CD14-positive monocyte (primary cell): ENCODE measurements around the gene ROBO4. TPM values are rescaled to one million over a fixed set of nuclear protein-coding genes. Genes with fewer than 3 reads are reported as not detected.

Experiments used
- DNase-seq, 3 donors: peaks; one replicate each; pipeline ENCODE4 v3.0.0-alpha.2; 2011 to 2022
- H2AFZ ChIP-seq: 2 replicates; pipeline ENCODE4 v1.6.0; 2012; ENCODE audit warnings: mild to moderate bottlenecking, low read depth, low read length, inconsistent platforms; ENCODE audit not compliant: insufficient read depth, poor library complexity, severe bottlenecking
- H3K27ac ChIP-seq, 2 donors: 1 replicate in 1 of 2; 2 replicates in 1 of 2; pipeline ENCODE4 v1.5.1; 2012 to 2013; ENCODE audit warnings: low read length in 2 of 2, control low read depth in 1 of 2, inconsistent platforms in 1 of 2, low read depth in 1 of 2, mild to moderate bottlenecking in 1 of 2
- H3K27me3 ChIP-seq, 2 donors: one replicate each; pipeline versions ENCODE4 v1.6.0 to v1.6.1; 2011 to 2013; ENCODE audit warnings: low read length in 2 of 2; ENCODE audit not compliant: control insufficient read depth in 2 of 2, insufficient read depth in 2 of 2
- H3K36me3 ChIP-seq, 2 donors: replicated peaks in 1 of 2; 1 replicate in 1 of 2; 2 replicates in 1 of 2; pipeline versions ENCODE4 v1.5.1 to v1.6.1; 2012 to 2013; ENCODE audit warnings: low read length in 2 of 2, control low read depth in 1 of 2, inconsistent platforms in 1 of 2, mild to moderate bottlenecking in 1 of 2; ENCODE audit not compliant: insufficient read depth in 2 of 2, control insufficient read depth in 1 of 2
- H3K4me1 ChIP-seq, 2 donors: 1 replicate in 1 of 2; 2 replicates in 1 of 2; pipeline versions ENCODE4 v1.5.1 to v1.6.1; 2012 to 2013; ENCODE audit warnings: low read length in 2 of 2, control low read depth in 1 of 2, inconsistent platforms in 1 of 2, mild to moderate bottlenecking in 1 of 2, moderate library complexity in 1 of 2; ENCODE audit not compliant: insufficient read depth in 2 of 2, control insufficient read depth in 1 of 2
- H3K4me2 ChIP-seq: replicated peaks from 2 replicates; pipeline ENCODE3; 2012; ENCODE audit warnings: low read length, moderate library complexity, mild to moderate bottlenecking; ENCODE audit not compliant: poor library complexity, severe bottlenecking; ENCODE audit errors: extremely low read depth
- H3K4me3 ChIP-seq, 3 experiments: fragments of 200-600 bp in 1 of 3; sonication (generic) in 1 of 3; replicated peaks in 1 of 3; 1 replicate in 2 of 3; 2 replicates in 1 of 3; pipeline ENCODE4 v1.5.1; 2011 to 2013; ENCODE audit warnings: low read length in 3 of 3, mild to moderate bottlenecking in 3 of 3, control low read depth in 2 of 3, low read depth in 2 of 3, inconsistent platforms in 1 of 3, moderate library complexity in 1 of 3
- H3K79me2 ChIP-seq: 2 replicates; pipeline ENCODE4 v1.6.0; 2012; ENCODE audit warnings: mild to moderate bottlenecking, control low read depth, inconsistent platforms, low read length, moderate library complexity; ENCODE audit not compliant: insufficient read depth
- H3K9ac ChIP-seq: 2 replicates; pipeline ENCODE4 v1.6.0; 2017; ENCODE audit warnings: low read length, mild to moderate bottlenecking; ENCODE audit not compliant: insufficient read depth, poor library complexity, severe bottlenecking
- H3K9me3 ChIP-seq, 2 donors: replicated peaks in 1 of 2; 1 replicate in 1 of 2; 2 replicates in 1 of 2; pipeline versions ENCODE4 v1.5.1 to v1.6.1; 2012 to 2013; ENCODE audit warnings: low read length in 2 of 2, control low read depth in 1 of 2; ENCODE audit not compliant: control insufficient read depth in 1 of 2, insufficient read depth in 1 of 2
- H4K20me1 ChIP-seq: 2 replicates; pipeline ENCODE4 v1.6.0; 2012; ENCODE audit warnings: mild to moderate bottlenecking, low read length, control low read depth, moderate library complexity; ENCODE audit not compliant: insufficient read depth
- H3K27ac Mint-ChIP-seq, 7 donors: one replicate each; pipeline ENCODE4 v1.8.0; 2020; ENCODE audit warnings: mild to moderate bottlenecking in 7 of 7, mixed read lengths in 7 of 7, moderate library complexity in 6 of 7, inconsistent platforms in 2 of 7
- H3K27me3 Mint-ChIP-seq, 3 donors: one replicate each; pipeline ENCODE4 v1.8.0; 2021 to 2022; ENCODE audit warnings: low read depth in 3 of 3, mild to moderate bottlenecking in 3 of 3, mixed read lengths in 3 of 3, moderate library complexity in 3 of 3, inconsistent platforms in 1 of 3
- H3K36me3 Mint-ChIP-seq, 2 donors: one replicate each; pipeline ENCODE4 v1.8.0; 2020; ENCODE audit warnings: mixed read lengths in 2 of 2, inconsistent platforms in 1 of 2, mild to moderate bottlenecking in 1 of 2
- H3K4me1 Mint-ChIP-seq: one replicate; pipeline ENCODE4 v1.8.0; 2020; ENCODE audit warnings: mild to moderate bottlenecking, mixed read lengths
- H3K4me3 Mint-ChIP-seq, 2 donors: one replicate each; pipeline ENCODE4 v1.8.0; 2020; ENCODE audit warnings: mild to moderate bottlenecking in 2 of 2, mixed read lengths in 2 of 2, moderate library complexity in 1 of 2
- H3K9me3 Mint-ChIP-seq, 7 donors: one replicate each; pipeline ENCODE4 v1.8.0; 2020 to 2022; ENCODE audit warnings: mixed read lengths in 7 of 7, mild to moderate bottlenecking in 6 of 7, moderate library complexity in 6 of 7, inconsistent platforms in 2 of 7
- CTCF ChIP-seq: fragments of 200-600 bp; IDR thresholded peaks from one replicate; pipeline ENCODE4 v1.8.0; 2022; ENCODE audit warnings: antibody characterized with exemption, mild to moderate bottlenecking
- WGBS: methylation state at CpG from one replicate; pipeline ENCODE4 v1.1.5; 2013; ENCODE audit warnings: missing lambda C conversion rate; ENCODE audit not compliant: insufficient coverage; 5-methylcytosine and 5-hydroxymethylcytosine counted together
- intact Hi-C, 2 donors: fragments of 100-400 bp; cut with micrococcal nuclease; formaldehyde crosslinking; loops; one replicate each; pipeline versions ENCODE4 v1.15.0 to v1.15.1; 2023
- polyA plus RNA-seq, 3 donors: library from polyadenylated mRNA; depleted of rRNA in 1 of 3; unstranded in 2 of 3; stranded (reverse) in 1 of 3; fragments of 300-500 nt in 2 of 3; fragments of >200 nt in 1 of 3; fragmentation: Illumina TruSeq in 2 of 3; gene quantifications; 1 replicate in 2 of 3; 2 replicates in 1 of 3; pipeline ENCODE4 v1.2.3, GENCODE V29; 2012 to 2021

The ROBO4 gene
- polyA plus RNA-seq, 3 donors: 0.19 to 0.20 TPM; not detected in 1

DNA sequence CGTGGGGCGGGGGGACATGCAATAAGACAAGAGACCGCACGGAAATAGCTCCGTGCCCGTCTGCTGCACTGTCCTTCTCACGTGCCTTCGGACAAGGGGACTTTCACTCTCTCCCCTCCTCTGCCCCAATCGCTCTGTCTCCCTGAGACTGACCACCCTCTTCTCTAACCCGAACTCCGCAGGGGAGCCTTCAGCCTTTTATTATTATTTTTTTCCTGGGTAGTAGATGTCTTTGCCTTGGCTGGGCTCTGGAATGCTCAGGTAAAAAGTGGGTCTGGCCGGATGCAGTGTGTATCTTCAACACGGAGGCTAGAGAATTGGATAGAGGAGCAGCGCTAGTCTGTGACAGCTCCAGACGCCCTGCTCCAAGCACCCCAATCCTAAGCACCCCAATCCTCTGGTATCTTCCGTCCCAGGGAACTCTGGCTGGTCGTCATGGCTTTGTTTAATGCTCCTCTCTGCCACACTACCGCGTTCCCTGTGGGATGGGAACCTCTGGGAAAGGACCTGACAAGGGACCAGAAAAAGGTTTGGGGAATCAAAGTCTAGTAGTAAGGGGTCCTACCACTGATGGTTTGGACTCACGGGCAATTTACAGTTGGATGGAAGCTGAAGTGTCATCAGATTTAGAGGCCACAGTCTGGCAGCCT, 57.6 kb downstream of the ROBO4 start:
- H3K36me3 ChIP-seq: no peaks in the 10 kb centered on the region
- DNase-seq: no peak
- peaks cover 0 to 52% of the 10 kb centered on the region in 2 donors for H3K9me3 ChIP-seq
- peaks cover 0 to 7% (median 0%) of the 10 kb centered on the region in 7 donors for H3K9me3 Mint-ChIP-seq
- no peaks in the 10 kb centered on the region for H3K79me2 ChIP-seq
- intact Hi-C loops: loop anchor here (5.0 to 10.0 kb wide), 2 partner anchors 173 to 425 kb away; no protein-coding TSS in a partner anchor
- TF ChIP-seq CTCF: no peak
- peak overlapping the region in 1 of 2 donors; percentile 69 for H3K4me3 Mint-ChIP-seq
- no peak overlapping the region for H2AFZ ChIP-seq
- peaks cover 10 to 20% of the 10 kb centered on the region in 2 donors for H3K4me1 ChIP-seq
- peaks cover 86 to 89% of the 10 kb centered on the region in 2 donors for H3K27me3 ChIP-seq
- H3K4me2 ChIP-seq: no peak overlapping the region
- H3K4me3 ChIP-seq: no peak overlapping the region
- peaks cover 16% of the 10 kb centered on the region for H3K4me1 Mint-ChIP-seq
- peaks cover 88 to 98% (median 89%) of the 10 kb centered on the region in 3 donors for H3K27me3 Mint-ChIP-seq
- 9% methylated on average over 6 of the region's 20 CpGs for WGBS
- H3K9ac ChIP-seq: no peak overlapping the region
- H3K36me3 Mint-ChIP-seq: peaks cover 0 to 5% of the 10 kb centered on the region in 2 donors
- no peak overlapping the region for H3K27ac ChIP-seq
- no peak overlapping the region for H3K27ac Mint-ChIP-seq
- H4K20me1 ChIP-seq: no peaks in the 10 kb centered on the region

DNA sequence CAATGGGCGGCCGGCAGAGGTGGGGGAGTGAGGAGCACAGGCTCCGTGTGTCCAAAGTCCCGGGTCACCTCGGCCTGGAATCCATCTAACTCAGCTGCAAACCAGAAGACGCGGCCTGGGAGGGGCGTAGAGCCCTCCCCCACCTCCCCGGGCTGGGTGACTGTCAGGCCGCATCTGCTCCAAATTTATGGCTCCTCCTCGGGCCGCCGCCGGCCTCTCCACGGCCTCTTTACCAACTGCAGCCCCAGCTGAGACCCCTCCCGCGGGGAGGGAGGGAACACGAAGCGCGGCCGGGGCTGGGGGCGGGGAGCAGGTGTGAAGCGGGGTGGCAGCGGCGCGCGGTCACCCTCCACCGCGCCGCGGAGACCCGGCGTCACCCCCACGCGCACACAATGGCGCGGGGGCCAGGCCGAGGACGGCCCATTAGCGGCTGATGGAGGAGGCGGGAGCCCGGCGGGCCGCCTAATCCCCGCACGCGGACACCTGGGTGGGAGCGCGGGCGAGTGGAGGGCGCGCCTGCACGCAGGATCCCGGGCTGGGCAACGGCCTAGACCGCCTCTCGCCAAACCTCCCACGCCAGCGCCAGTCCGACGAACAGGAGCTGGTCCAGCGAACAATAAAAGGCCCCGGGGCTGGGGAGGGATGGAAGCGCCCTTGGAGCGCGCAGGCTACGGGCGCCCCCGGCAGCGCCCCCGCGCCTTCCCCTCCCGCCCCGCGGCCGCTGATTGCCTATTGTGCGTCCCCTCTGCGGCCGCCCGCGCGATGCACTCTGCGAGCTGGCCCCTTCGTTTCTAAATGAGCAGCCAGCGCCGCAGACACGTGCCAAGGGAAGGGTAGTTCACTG, 58.3 kb downstream of the ROBO4 start:
- peak overlapping the region; percentile 10 for H3K4me2 ChIP-seq
- H3K9ac ChIP-seq: no peak overlapping the region
- H3K9me3 ChIP-seq: peaks cover 0 to 45% of the 10 kb centered on the region in 2 donors
- peaks cover 10 to 20% of the 10 kb centered on the region in 2 donors for H3K4me1 ChIP-seq
- peaks cover 81 to 92% (median 83%) of the 10 kb centered on the region in 3 donors for H3K27me3 Mint-ChIP-seq
- DNase-seq: no peak
- peak overlapping the region in 1 of 2 donors; percentile 78 for H3K4me3 Mint-ChIP-seq
- peaks cover 80 to 81% of the 10 kb centered on the region in 2 donors for H3K27me3 ChIP-seq
- intact Hi-C loops: loop anchor here in 1 of 2 donors (5.0 kb wide), 1 partner anchor 172 kb away; no protein-coding TSS in a partner anchor
- H3K27ac Mint-ChIP-seq: no peak overlapping the region
- no peak for TF ChIP-seq CTCF
- H3K4me1 Mint-ChIP-seq: peaks cover 12% of the 10 kb centered on the region
- peaks cover 0 to 5% of the 10 kb centered on the region in 2 donors for H3K36me3 Mint-ChIP-seq
- no peak overlapping the region for H3K4me3 ChIP-seq
- no peaks in the 10 kb centered on the region for H4K20me1 ChIP-seq
- no peaks in the 10 kb centered on the region for H3K36me3 ChIP-seq
- under 1% methylated on average over 82 of the region's 87 CpGs for whole genome bisulfite sequencing
- no peaks in the 10 kb centered on the region for H3K79me2 ChIP-seq
- H3K27ac ChIP-seq: no peak overlapping the region
- peaks cover 0 to 6% (median 0%) of the 10 kb centered on the region in 7 donors for H3K9me3 Mint-ChIP-seq
- no peak overlapping the region for H2AFZ ChIP-seq
